Measurements from ENCODE around the gene MPRIP. TPM values are rescaled to one million over a fixed set of nuclear protein-coding genes. Genes with fewer than 3 reads are reported as not detected.

Gene MPRIP
- total RNA-seq, 1 donor from 2014 or later = 105 TPM

GRCh38 chr17:17242246-17242645 is 200.0 kb downstream of the MPRIP start:
- no peak for DNase-seq

Other genes starting within 250 kb of the MPRIP start
- gene TNFRSF13B, start 70.3 kb upstream of the MPRIP start, total RNA-seq = not detected in 2 replicates
- 1.4 and 2.0 TPM in 2 replicates for gene PLD6, start 163.9 kb downstream of the MPRIP start, total RNA-seq
- 51.6 and 75.0 TPM in 2 replicates for gene FLCN, start 194.7 kb downstream of the MPRIP start, total RNA-seq
- 88.2 and 129 TPM in 2 replicates for gene COPS3, start 238.8 kb downstream of the MPRIP start, total RNA-seq